HG03280 (cell line): ENCODE results near the gene YTHDC1.
"Not testable (repeated sequence)": the region's sequence is repeated elsewhere in the genome, so short reads cannot be mapped to it uniquely, and the experiment has no call there.

Experiments used
- ATAC-seq: cut with Tn5 transposase; IDR thresholded peaks from one replicate; pipeline ENCODE4 v1.9.1; 2021; ENCODE audit warnings: mild to moderate bottlenecking, moderate library complexity; ENCODE audit not compliant: unreplicated experiment

Gene YTHDC1

GRCh38 chr4:68349649-68350360 is at the start of gene YTHDC1:
Gene YTHDC1, minus strand, starts transcription at chr4:68350090. Its CDS starts 337 bp downstream, at chr4:68349753.
- ATAC-seq: peak; percentile 96

- ATAC-seq: no peak
Observed at GRCh38 chr4:68399306-68399705, 49.4 kb upstream of the YTHDC1 start.

- no peak for ATAC-seq
Observed at GRCh38 chr4:68396756-68397155, 46.9 kb upstream of the YTHDC1 start.

GRCh38 chr4:68391436-68391835 is 41.5 kb upstream of the YTHDC1 start:
- no peak for ATAC-seq

GRCh38 chr4:68390205-68390935 is 40.5 kb upstream of the YTHDC1 start:
- ATAC-seq: no peak

GRCh38 chr4:68389386-68389913 is 39.6 kb upstream of the YTHDC1 start:
- not testable (repeated sequence) for ATAC-seq

- no peak for ATAC-seq
Observed at GRCh38 chr4:68388347-68388865, 38.5 kb upstream of the YTHDC1 start.

- no peak for ATAC-seq
Observed at GRCh38 chr4:68385267-68385666, 35.4 kb upstream of the YTHDC1 start.

GRCh38 chr4:68383115-68383514 is 33.2 kb upstream of the YTHDC1 start:
- ATAC-seq: no peak

- ATAC-seq: no peak
Observed at GRCh38 chr4:68378226-68378625, 28.3 kb upstream of the YTHDC1 start.

GRCh38 chr4:68375667-68376559 is 26.0 kb upstream of the YTHDC1 start:
- ATAC-seq: peak; percentile 84

GRCh38 chr4:68373513-68373912 is 23.6 kb upstream of the YTHDC1 start:
- peak; percentile 77 for ATAC-seq

GRCh38 chr4:68372588-68372987 is 22.7 kb upstream of the YTHDC1 start:
- no peak for ATAC-seq

- no peak for ATAC-seq
Observed at GRCh38 chr4:68369142-68369805, 19.4 kb upstream of the YTHDC1 start.

GRCh38 chr4:68368691-68369131 is 18.8 kb upstream of the YTHDC1 start:
- ATAC-seq: no peak

GRCh38 chr4:68367835-68368234 is 17.9 kb upstream of the YTHDC1 start:
- ATAC-seq: no peak

GRCh38 chr4:68366600-68366999 is 16.7 kb upstream of the YTHDC1 start:
- ATAC-seq: no peak

- ATAC-seq: no peak
Observed at GRCh38 chr4:68365068-68365467, 15.2 kb upstream of the YTHDC1 start.

GRCh38 chr4:68361146-68361589 is 11.3 kb upstream of the YTHDC1 start:
- ATAC-seq: no peak
